CD4-positive, alpha-beta T cell treated with Interleukin-6 at 100 ng/mL for 8 hours (primary cell): ENCODE data around the gene AGR2.
"Not testable (repeated sequence)": the region's sequence is repeated elsewhere in the genome, so short reads cannot be mapped to it uniquely, and the experiment has no call there.

ENCODE experiments used
- DNase-seq: peaks from one replicate; pipeline ENCODE4 v3.0.0-alpha.2; 2020; ENCODE audit warnings: mixed read lengths, low spot score

The AGR2 gene

DNA sequence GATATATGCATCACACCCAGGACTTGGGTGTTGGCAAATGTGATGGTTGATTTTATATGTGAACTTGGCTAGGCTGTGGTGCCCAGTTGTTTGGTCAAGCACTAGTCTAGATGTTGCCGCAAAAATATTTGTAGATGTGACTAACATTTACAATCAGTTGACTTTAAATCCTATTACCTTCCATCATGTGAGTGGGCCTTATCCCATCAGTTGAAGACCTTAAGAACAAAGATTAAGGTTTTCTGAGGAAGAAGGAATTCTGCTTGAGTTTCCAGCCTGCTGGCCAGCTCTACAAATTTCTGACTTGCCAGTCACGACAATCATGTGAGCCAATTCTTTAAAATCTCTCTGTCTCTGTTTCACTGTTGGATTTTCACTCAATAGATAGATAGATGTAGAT, 30.9 kb downstream of the AGR2 start:
- no peak for DNase-seq

DNA sequence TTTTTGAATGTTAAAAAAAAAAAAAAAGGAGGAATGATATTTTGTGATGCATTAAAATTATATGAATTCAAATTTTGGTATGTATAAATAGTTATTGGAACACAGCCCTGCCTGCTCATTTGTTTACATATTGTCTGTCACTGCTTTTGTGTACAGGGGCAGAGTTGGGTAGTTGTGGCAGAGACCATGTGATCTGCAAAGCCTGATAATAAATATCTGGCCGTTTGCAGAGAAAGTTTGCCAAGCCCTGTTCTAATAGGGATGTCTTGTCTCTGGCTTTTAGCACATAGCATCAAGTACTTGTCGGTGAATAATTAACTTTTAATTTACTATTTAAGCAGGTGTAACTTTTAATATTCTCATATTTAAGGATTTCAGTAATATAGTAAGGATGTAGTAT, 31.5 kb downstream of the AGR2 start:
- DNase-seq, result no peak

DNA sequence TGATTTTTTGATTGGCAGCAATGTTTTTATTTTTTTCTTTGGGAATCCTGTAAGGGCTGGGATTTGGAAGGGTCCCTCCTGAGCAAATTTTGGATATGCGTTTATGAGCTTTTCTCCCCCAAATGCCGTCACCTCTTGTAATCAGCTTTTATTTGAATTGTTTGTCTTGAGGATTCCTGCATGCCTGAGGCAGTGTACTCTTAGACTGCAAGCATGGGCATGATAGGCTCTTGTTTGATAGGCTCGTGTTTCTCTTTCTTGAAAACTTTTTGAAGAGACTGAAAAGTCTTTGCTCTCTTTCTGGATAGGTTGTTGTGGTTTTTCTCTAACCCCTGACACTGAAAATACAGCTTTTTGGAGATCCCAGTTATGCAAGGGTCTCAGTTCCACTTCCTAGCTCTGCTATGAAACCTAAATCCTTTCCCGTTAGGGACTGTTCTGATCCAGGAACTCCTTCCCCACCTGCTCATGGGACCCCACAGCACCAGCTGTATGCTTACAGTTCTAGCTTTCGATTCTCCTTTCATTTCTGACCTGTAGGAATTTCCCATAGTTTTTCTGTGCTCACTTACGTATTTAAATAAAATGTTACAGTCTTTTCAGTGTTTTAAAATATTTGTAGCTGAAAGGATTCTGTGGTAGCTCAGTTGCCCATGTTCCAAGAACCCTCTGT, 34.0 kb downstream of the AGR2 start:
- DNase-seq, result no peak

- not testable (repeated sequence) for DNase-seq
Observed at GRCh38 chr7:16769994-16770393, 34.8 kb downstream of the AGR2 start.

DNA sequence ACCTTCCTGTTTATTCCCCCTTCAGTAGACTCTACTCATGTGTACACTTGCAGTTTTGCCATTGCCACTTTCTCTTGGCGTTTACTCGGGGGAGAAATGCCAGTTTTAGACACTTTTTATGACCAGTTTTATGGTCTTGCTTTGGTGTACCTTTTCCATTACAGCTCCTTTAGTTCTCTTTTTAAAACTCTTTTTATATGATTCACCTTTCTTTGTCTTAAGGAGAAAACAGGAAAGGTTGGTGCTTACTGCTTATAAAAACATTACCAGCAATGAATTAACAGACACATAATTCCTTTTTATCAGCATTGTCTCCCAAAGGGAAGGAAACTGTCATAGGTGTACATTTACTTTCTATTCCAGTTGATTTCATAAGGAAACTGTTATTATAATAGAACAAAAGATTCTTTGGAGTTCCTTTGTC, 39.4 kb downstream of the AGR2 start:
- DNase-seq, result no peak

DNA sequence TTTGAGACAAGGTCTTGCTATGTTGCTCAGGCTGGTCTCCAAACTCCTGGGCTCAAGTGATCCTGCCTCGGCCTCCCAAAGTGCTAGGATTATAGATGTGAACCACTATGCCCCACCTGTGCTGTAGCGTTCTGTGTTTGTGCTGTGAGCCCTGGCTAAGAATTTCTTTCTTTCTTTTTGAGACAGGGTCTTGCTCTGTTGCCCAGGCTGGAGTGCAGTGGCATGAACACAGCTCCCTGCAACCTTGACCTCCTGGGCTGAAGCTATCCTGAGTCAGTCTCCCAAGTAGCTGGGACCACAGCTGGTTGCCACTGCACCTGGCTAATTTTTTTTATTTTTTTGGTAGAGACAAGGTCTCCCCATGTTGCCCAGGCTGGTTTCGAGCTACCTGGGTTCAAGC, 39.9 kb downstream of the AGR2 start:
- no peak for DNase-seq

DNA sequence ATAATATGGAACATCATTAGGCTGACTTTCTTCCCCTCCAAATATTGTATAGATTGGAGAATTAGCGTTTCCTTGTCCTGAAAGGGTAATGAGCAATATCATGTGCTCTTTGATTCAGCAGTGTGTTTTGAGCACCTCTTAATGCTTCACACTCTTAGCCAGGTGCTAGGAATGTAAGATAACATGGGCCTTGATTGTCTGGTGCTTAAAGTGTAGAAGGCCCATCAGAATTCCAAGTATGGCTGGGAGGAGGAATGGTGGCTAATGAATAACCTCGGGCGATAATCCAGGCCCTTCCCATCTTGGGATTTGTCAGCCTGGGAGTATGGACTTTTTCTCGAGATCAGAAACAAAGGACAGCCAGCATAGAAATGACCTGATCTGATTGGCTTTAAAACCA, 42.6 kb downstream of the AGR2 start:
- DNase-seq, result no peak

- no peak for DNase-seq
Observed at GRCh38 chr7:16759840-16760239, 45.0 kb downstream of the AGR2 start.

GRCh38 chr7:16758631-16759611, 45.9 kb downstream of the AGR2 start:
- DNase-seq, result no peak

DNA sequence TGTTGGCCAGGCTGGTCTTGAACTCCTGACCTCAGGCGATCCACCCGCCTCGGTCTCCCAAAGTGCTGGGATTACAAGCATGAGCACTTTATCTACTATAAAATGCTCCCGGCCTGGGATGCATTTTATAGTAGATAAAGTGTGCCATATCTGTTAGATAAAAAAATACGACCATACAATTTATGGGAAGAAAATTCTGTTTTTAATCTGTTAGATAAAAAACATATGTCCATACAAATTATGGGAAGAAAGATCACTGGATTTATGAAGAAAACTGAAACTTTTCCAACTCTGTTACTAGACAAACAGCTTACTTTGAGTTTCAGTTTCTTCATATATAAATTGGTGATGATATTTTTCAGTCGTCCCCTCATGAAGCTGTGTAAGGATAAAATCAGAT, 46.8 kb downstream of the AGR2 start:
- no peak for DNase-seq

DNA sequence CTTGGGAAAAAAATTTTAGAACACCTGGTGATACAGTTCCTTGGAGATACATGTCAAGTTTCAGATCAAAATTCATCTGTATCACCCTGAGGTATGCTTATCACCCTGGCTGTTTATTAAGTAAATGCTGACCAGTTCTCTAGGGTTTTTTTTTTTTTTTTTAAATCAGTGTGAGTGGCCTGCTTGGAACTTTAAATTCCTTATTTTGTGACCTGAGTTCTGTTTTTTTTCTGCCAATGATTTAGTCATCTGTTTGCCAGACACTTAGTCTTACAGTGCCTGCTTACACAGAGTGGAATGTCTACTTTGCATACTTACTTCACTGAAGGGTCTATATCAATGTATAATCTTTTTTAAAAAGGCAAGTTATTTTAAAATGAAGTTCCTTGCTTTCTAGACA, 49.4 kb downstream of the AGR2 start:
- no peak for DNase-seq

DNA sequence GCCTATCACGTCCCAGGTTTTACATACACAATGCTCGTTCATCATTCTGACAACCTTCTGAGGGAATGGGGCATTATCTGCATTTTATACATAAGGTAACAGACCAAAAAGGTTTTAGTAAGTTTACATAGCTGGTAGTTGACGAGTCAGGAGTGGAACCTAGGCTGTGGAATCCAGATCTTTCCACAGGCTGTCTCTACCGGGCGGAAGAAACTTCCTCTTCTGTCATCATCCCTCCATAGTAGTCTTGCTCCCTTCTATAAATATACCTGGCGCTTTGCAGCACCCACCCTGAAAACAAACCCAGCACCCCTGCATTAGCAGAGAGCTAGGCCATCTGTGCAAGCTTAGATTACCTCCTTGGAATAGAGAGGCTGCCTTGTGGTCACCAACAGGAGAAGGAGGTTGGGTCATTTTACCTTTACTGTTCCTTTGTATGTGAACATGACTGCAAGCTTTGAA, 49.9 kb downstream of the AGR2 start:
- no peak for DNase-seq

DNA sequence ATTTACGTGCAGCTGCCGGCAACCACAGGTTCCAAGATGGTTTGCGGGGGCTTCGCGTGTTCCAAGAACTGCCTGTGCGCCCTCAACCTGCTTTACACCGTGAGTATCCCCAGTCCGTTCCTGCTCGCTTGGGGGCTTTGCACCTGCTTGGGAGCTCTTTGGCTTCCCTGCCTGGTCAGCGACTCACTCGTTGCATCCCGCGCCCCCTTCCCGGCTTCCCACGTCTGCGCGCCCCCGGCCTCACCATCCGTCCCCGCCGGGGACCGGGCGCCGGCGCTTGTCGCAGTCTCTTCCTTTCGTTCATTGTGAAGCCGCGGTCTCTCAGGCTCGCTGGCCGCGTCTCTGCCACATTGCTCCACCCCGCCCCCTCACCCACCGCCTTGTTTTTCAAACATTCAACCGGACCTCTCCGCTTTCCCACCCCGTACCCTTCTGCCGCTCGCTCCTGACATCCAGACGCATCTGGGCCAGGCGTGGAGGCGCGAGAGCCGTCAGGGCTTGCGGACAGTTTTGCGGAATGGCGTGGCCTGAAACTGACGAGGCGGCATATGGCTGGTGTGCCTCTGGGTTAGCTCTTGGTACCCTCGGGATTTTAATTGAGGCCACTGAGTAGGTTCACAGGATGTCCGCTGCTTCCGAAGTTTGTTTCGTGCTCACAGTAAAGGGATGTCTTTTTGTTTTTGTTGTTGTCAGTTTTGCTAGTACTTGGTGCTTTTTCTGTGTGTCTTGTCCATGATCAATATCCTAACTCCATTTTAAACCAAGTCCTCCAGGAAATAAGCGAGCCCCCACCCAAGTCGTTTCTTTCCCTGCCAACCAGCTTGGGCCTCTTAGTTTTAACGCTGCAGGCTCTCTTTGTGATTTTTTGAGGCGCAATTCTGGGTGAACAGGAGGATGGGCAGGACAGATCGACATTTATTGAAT, 50.6 kb downstream of the AGR2 start:
- DNase-seq, result no peak

GRCh38 chr7:16753102-16753931, 51.5 kb downstream of the AGR2 start, which contains the start of gene TSPAN13:
Gene TSPAN13 (plus strand): TSS chr7:16753755. CDS start chr7:16753968, 213 bp downstream.
- peak; percentile 33 for DNase-seq

DNA sequence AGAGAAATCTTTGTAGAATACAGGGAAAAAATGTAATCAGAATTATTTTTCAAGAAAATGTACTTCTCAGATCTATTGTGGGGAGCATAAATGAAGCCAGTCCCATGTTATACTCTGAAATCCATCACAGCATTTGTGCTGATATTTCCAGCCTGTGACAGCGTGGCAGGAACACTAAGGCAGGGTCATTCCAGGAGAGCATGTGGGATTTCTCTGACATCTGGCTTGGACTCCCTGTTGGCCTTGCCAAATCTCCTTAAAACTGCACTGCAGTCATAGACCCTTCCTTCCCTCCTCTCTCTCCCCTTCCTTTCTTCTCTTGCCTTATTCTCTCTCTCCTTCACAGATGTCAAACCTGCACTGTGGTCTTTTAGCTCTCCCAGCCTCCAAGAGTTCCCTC, 57.7 kb downstream of the AGR2 start:
- DNase-seq, result no peak

- DNase-seq, result no peak
Observed at GRCh38 chr7:16745645-16746044, 59.2 kb downstream of the AGR2 start.

DNA sequence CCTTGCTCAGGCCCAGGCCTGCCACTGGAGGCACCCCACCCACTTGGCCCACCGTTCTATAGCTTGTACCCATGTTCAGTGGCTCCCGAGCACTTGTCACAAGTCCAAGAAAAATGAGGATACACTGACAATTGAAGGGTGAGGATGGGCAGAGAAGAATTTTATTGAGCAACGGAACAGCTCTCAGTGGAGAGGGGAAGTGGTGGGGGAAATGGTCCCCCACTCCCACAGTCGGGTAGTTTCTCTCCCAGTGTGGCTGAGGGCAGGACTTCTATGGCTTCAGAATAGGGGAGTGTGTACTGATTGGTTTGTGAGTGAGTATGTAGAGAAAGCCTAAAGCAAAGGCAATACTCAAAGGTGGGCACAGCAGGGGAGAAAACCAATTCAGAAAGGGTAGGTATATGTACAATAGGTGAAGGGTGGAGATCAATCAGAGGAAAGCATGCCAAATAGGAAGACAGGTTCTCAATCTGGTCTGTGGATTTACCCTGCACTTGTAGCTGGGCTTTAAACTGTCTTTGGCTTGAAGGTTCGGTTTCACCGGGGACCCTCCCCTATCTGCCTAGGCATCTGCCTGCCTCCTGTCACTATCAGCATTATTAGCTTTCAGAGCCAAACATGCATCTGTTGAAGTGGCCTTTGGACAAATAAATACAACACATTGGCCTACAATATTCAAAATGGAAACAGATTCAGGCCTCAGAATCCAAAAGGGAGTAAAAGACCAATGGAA, 60.1 kb downstream of the AGR2 start:
- DNase-seq, result no peak

DNA sequence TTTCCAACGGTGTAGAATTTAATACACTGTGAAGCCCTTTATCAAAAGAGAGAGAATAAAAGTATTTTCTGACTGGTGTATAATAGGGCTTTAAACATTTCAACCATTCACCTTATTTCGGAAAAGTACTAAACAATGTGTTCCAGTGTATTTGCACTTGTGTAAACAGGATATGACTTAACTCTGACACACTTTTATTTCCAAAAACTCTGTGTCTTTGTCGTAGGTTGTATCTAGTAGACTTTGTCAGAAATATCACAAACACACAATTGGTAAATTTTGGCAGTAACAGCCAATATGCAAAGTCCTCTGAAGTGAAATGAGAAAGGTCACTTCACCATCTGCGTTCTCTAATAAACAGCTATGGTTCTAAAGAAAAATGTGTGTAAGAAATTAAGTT, 61.6 kb downstream of the AGR2 start:
- DNase-seq, result no peak

DNA sequence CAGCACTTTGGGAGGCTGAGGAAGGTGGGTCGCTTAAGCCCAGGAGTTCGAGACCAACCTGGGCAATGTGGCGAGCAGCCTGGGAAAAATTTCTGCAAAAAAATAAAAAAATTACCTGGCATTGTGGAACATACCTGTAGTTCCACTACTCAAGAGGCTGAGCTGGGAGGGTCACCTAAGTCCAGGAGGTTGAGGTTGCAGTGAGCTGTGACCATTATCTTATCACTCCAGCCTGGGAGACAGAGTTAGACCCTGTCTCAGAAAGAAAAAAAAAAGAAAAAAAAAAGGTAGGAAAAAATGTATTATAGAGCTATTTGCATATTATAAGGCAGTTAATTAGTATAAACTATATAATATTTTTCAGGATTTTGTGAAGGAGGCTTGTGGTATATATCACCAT, 62.3 kb downstream of the AGR2 start:
- no peak for DNase-seq
